Ascending aorta (tissue), 2 donors: Measurements from ENCODE around the gene CCND2. TPM values are rescaled to one million over a fixed set of nuclear protein-coding genes. Genes with fewer than 3 reads are reported as not detected.

Source experiments
- DNase-seq, 2 donors: peaks; one replicate each; pipeline ENCODE4 v3.0.0-alpha.2; 2019; ENCODE audit warnings: low spot score in 2 of 2
- H3K27ac ChIP-seq, 2 donors: fragments of 200-600 bp; sonication (generic); one replicate each; pipeline ENCODE4 v1.5.1; 2016 to 2017; ENCODE audit warnings: mild to moderate bottlenecking in 1 of 2
- H3K27me3 ChIP-seq: fragments of 200-600 bp; sonication (generic); one replicate; pipeline ENCODE4 v1.5.1; 2017
- H3K36me3 ChIP-seq, 2 donors: fragments of 200-600 bp; sonication (generic); one replicate each; pipeline ENCODE4 v1.5.1; 2016
- H3K4me1 ChIP-seq, 2 donors: fragments of 200-600 bp; sonication (generic); one replicate each; pipeline ENCODE4 v1.5.1; 2016 to 2017; ENCODE audit warnings: mild to moderate bottlenecking in 1 of 2
- H3K4me3 ChIP-seq, 2 donors: fragments of 200-600 bp; sonication (generic); one replicate each; pipeline ENCODE4 v1.5.1; 2016 to 2017; ENCODE audit warnings: mild to moderate bottlenecking in 1 of 2
- H3K9me3 ChIP-seq, 2 donors: fragments of 200-600 bp; sonication (generic); one replicate each; pipeline ENCODE4 v1.5.1; 2016
- CTCF ChIP-seq, 3 experiments: fragments of 200-600 bp in 2 of 3; fragments of 450-650 bp in 1 of 3; sonication (generic) in 2 of 3; IDR thresholded peaks; one replicate each; pipeline ENCODE4 v1.5.1; 2016 to 2019; ENCODE audit warnings: antibody characterized with exemption in 3 of 3, mild to moderate bottlenecking in 1 of 3, moderate library complexity in 1 of 3
- intact Hi-C: fragments of 100-400 bp; cut with DNase I; formaldehyde crosslinking; loops from one replicate; pipeline ENCODE4 v1.15.1; 2023
- total RNA-seq: library from RNA; depleted of rRNA; stranded (reverse); fragments of >200 nt; gene quantifications from one replicate; pipeline ENCODE4 v1.1.0, GENCODE V29; 2016

CCND2 gene
- total RNA-seq, 1 donor from 2014 or later: 150 TPM

DNA sequence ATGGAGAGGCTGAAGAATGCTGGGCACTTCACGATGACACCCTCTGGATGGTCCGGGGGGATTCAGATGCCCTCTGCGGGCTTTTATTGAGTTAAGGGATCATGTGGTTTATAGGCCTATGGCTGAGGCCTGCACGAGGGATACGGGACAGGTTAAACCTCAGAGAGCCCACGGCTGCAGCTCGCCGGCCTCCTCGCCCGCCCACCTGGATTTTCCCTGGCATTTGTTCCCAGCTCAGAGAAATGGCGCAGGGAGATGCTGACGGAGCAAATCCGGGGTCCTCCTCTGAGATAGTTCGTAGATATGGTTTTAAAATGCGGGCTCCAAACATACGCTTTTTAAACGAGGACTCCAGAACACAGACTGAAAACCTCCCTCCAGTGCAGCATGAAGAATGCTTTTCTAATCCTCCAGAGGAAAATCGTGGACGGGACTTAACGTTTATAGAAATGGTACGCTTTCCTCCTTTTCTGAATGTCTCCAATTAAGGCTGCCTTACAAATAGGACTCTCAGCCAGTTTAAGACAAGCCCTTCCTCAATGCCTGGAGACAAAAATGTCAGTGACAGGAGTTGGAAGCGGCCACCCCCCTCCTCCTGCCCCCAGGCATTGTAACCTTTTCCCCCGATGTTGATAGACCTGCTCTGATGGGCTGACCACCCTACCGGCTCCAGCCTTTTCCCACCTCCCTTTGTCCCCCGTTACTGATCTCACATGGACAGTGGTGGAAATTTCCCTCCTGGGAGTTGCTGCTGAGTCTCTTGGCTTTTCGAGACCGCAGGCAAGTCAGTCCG, 16.6 kb downstream of the CCND2 start:
- no peak overlapping the region for H3K4me3 ChIP-seq
- no peak for TF ChIP-seq CTCF (IDR thresholded peaks at IDR 0.05)
- H3K4me1 ChIP-seq: peaks cover 3 to 21% of the 10 kb centered on the region in 2 donors
- intact Hi-C loops: no loop called here
- H3K36me3 ChIP-seq: peaks cover 38 to 85% of the 10 kb centered on the region in 2 donors
- H3K27ac ChIP-seq: peak overlapping the region in 1 of 2 donors; percentile 23
- H3K27me3 ChIP-seq: no peaks in the 10 kb centered on the region
- no peaks in the 10 kb centered on the region for H3K9me3 ChIP-seq
- DNase-seq: no peak

DNA sequence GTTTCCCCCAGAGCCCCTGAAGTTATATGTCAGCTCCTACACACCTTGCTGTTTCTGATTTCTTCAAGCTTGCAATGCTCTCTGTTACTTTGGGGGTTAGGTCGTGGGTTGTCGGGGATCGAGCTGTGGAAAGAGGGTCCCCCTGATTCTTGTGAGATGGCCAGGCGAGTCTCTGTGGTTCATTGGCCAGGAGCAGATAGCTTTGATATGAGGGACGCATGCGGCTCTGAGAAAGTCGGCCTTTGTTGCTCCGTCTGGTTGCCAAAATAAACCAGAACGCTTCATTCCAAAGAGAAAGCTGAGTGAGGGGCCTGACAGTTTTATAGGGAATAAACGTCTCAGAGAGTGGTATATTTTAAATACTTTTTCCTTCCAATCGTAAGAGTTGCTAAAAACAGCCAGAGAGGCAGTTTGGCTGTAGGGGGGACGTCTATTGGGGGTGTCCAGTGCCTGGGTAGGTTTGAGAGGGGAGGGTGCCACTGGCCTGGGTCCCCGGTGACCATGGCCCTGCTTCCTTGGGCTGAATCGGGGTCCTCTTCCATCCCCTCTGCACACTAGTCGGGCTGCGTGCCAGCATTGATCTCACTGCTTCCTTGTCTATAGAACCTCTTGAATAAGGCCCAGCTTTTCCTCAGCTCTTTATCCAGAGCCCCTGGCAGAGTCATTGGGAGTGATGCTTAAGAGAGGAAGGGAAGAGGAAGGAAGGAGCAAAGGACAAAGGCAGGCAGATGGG, 18.9 kb downstream of the CCND2 start:
- no peak for DNase-seq
- H3K27ac ChIP-seq: peak overlapping the region in 1 of 2 donors; percentile 1
- no peaks in the 10 kb centered on the region for H3K9me3 ChIP-seq
- peaks cover 0 to 9% of the 10 kb centered on the region in 2 donors for H3K4me1 ChIP-seq
- no peak for TF ChIP-seq CTCF (IDR thresholded peaks at IDR 0.05)
- no peaks in the 10 kb centered on the region for H3K27me3 ChIP-seq
- intact Hi-C loops: no loop called here
- no peak overlapping the region for H3K4me3 ChIP-seq
- peaks cover 28 to 76% of the 10 kb centered on the region in 2 donors for H3K36me3 ChIP-seq

DNA sequence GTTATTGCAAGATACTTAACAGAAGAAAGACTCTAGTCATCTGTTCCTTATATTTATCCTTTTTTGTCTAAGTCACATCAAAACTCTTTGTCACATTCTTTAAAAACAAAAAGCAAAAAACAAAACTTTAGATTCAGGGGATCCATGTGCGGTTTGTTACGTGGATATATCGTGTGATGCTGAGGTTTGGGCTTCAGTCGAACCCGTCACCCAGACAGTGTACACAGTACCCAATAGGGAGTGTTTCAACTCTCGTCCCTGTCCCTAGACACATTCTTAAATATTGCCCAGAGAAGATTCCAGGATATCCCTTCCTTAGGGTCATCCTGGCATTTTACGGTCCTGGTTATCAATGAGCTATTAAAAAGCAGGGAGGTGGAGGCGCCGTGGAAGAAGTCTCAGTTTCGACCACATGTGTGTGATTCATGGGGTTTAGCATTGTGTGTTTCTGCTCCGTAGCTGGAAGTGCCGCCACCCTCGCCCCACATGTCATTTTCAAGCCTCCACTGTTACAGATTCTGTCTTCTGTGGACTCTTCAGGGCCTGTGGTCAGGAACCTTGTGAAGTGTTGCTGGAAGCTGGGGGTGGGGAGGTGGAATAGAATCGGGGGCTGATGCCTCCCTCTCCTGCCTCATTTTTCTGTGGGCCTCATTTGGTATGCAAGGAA, 19.9 kb downstream of the CCND2 start:
- H3K4me1 ChIP-seq: peaks cover 0 to 7% of the 10 kb centered on the region in 2 donors
- no peak overlapping the region for H3K4me3 ChIP-seq
- H3K27ac ChIP-seq: peak overlapping the region in 1 of 2 donors; percentile 15
- intact Hi-C loops: no loop called here
- DNase-seq: no peak
- no peak for TF ChIP-seq CTCF (IDR thresholded peaks at IDR 0.05)
- no peaks in the 10 kb centered on the region for H3K27me3 ChIP-seq
- H3K36me3 ChIP-seq: peaks cover 23 to 75% of the 10 kb centered on the region in 2 donors
- no peaks in the 10 kb centered on the region for H3K9me3 ChIP-seq

- no peak for DNase-seq
- intact Hi-C loops: no loop called here
- H3K36me3 ChIP-seq: peaks cover 22 to 75% of the 10 kb centered on the region in 2 donors
- no peaks in the 10 kb centered on the region for H3K9me3 ChIP-seq
- no peaks in the 10 kb centered on the region for H3K27me3 ChIP-seq
- no peak overlapping the region for H3K4me3 ChIP-seq
- H3K4me1 ChIP-seq: peaks cover 0 to 6% of the 10 kb centered on the region in 2 donors
- no peak for TF ChIP-seq CTCF (IDR thresholded peaks at IDR 0.05)
- peak overlapping the region in 1 of 2 donors; percentile 15 for H3K27ac ChIP-seq
These were observed 20.5 kb downstream of the CCND2 start for GRCh38 chr12:4293966-4294505.

DNA sequence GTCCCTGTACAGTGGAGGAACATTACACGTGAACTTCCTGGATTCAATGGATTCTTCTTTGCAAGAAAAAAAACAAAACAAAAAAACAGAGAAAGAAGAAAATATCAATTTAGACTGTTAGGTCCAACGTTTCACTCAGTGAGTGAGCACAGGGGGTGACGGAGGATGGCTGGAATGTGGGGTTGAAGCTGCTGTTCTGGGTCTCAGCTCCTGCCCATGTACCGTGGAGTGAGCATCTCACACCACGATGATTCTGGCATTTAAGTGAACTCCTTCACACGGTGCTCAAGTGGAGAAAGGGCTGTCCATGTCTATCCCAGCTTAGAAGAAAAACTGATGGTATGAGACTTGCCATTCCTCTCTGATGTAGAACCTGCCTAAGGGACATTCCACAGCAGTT, 23.2 kb downstream of the CCND2 start:
- no peak for DNase-seq
- peaks cover 0 to 6% of the 10 kb centered on the region in 2 donors for H3K4me1 ChIP-seq
- H3K4me3 ChIP-seq: no peak overlapping the region
- intact Hi-C loops: no loop called here
- no peaks in the 10 kb centered on the region for H3K27me3 ChIP-seq
- no peak for TF ChIP-seq CTCF (IDR thresholded peaks at IDR 0.05)
- no peaks in the 10 kb centered on the region for H3K9me3 ChIP-seq
- H3K27ac ChIP-seq: no peak overlapping the region
- H3K36me3 ChIP-seq: peaks cover 20 to 72% of the 10 kb centered on the region in 2 donors
